AG08395 (cell line): Measurements from ENCODE around the gene PARVA.
"Not testable (repeated sequence)": the region's sequence is repeated elsewhere in the genome, so short reads cannot be mapped to it uniquely, and the experiment has no call there.

Source experiments
- DNase-seq: peaks from one replicate; pipeline ENCODE4 v3.0.0; 2012; ENCODE audit warnings: mixed read lengths, low spot score

Gene PARVA

GRCh38 chr11:12377106-12377823 lies at the start of gene PARVA:
TSS of gene PARVA (plus strand) at chr11:12377571. CDS start at chr11:12377648, 77 bp downstream.
- peak; percentile 68 for DNase-seq

- DNase-seq: no peak
Measured at GRCh38 chr11:12329169-12329568, 48.2 kb upstream of the PARVA start.

GRCh38 chr11:12329797-12330196 lies 47.6 kb upstream of the PARVA start:
- DNase-seq: no peak

- no peak for DNase-seq
Measured at GRCh38 chr11:12330485-12331231, 46.7 kb upstream of the PARVA start.

- peak; percentile 81 for DNase-seq
Measured at GRCh38 chr11:12331239-12331874, 46.0 kb upstream of the PARVA start.

GRCh38 chr11:12343526-12343925 lies 33.8 kb upstream of the PARVA start:
- no peak for DNase-seq

- DNase-seq: no peak
Measured at GRCh38 chr11:12353534-12353933, 23.8 kb upstream of the PARVA start.

GRCh38 chr11:12354750-12355545 lies 22.4 kb upstream of the PARVA start:
- no peak for DNase-seq

- DNase-seq: no peak
Measured at GRCh38 chr11:12356944-12357655, 20.3 kb upstream of the PARVA start.

GRCh38 chr11:12357697-12358096 lies 19.7 kb upstream of the PARVA start:
- DNase-seq: not testable (repeated sequence)

GRCh38 chr11:12358302-12359188 lies 18.8 kb upstream of the PARVA start:
- DNase-seq: no peak

- DNase-seq: no peak
Measured at GRCh38 chr11:12359761-12360160, 17.6 kb upstream of the PARVA start.

GRCh38 chr11:12361682-12362081 lies 15.7 kb upstream of the PARVA start:
- DNase-seq: no peak

- DNase-seq: no peak
Measured at GRCh38 chr11:12362857-12363256, 14.5 kb upstream of the PARVA start.

GRCh38 chr11:12363373-12363772 lies 14.0 kb upstream of the PARVA start:
- no peak for DNase-seq

- not testable (repeated sequence) for DNase-seq
Measured at GRCh38 chr11:12365965-12366575, 11.3 kb upstream of the PARVA start.

GRCh38 chr11:12367057-12367456 lies 10.3 kb upstream of the PARVA start:
- not testable (repeated sequence) for DNase-seq

- no peak for DNase-seq
Measured at GRCh38 chr11:12372111-12372510, 5.3 kb upstream of the PARVA start.

- no peak for DNase-seq
Measured at GRCh38 chr11:12375720-12376119, 1.7 kb upstream of the PARVA start.
